Anterior cingulate cortex (tissue), 58 donors: ENCODE results near the gene STAMBPL1.

Experiments used
- DNase-seq, 58 donors: peaks; one replicate each; lab custom pipeline; 2025; lab: John Stamatoyannopoulos, UW

Gene STAMBPL1

GRCh38 chr10:88941026-88941425, 61.0 kb downstream of the STAMBPL1 start:
- no peak for DNase-seq

GRCh38 chr10:88943778-88944177, 63.7 kb downstream of the STAMBPL1 start:
- DNase-seq: no peak

- no peak for DNase-seq
These were observed 64.8 kb downstream of the STAMBPL1 start for GRCh38 chr10:88944813-88945212.

GRCh38 chr10:88946200-88946599, 66.2 kb downstream of the STAMBPL1 start:
- no peak for DNase-seq

- no peak for DNase-seq
These were observed 67.0 kb downstream of the STAMBPL1 start for GRCh38 chr10:88946965-88947590.

- no peak for DNase-seq
These were observed 69.0 kb downstream of the STAMBPL1 start for GRCh38 chr10:88949051-88949450.

- no peak for DNase-seq
These were observed 70.1 kb downstream of the STAMBPL1 start for GRCh38 chr10:88949912-88950837.

- DNase-seq: no peak
These were observed 72.6 kb downstream of the STAMBPL1 start, which contains the start of gene ACTA2 for GRCh38 chr10:88952647-88953111. ACTA2 (minus strand) TSS chr10:88952773; CDS start chr10:88948930, 3,843 bp downstream.

GRCh38 chr10:88953662-88954061, 73.6 kb downstream of the STAMBPL1 start:
- DNase-seq: no peak

- no peak for DNase-seq
These were observed 74.5 kb downstream of the STAMBPL1 start for GRCh38 chr10:88954458-88955083.

- no peak for DNase-seq
These were observed 77.3 kb downstream of the STAMBPL1 start for GRCh38 chr10:88957381-88957780.

- no peak for DNase-seq
These were observed 78.7 kb downstream of the STAMBPL1 start for GRCh38 chr10:88958721-88959120.

GRCh38 chr10:88960802-88961201, 80.8 kb downstream of the STAMBPL1 start:
- DNase-seq: no peak

- DNase-seq: no peak
These were observed 81.2 kb downstream of the STAMBPL1 start for GRCh38 chr10:88961266-88961665.

GRCh38 chr10:88962336-88962735, 82.3 kb downstream of the STAMBPL1 start:
- no peak for DNase-seq

GRCh38 chr10:88963318-88963717, 83.3 kb downstream of the STAMBPL1 start:
- DNase-seq: no peak

GRCh38 chr10:88964360-88964759, 84.3 kb downstream of the STAMBPL1 start:
- no peak for DNase-seq

GRCh38 chr10:88964869-88965415, 84.9 kb downstream of the STAMBPL1 start:
- DNase-seq: no peak

GRCh38 chr10:88966797-88967196, 86.8 kb downstream of the STAMBPL1 start:
- DNase-seq: no peak

GRCh38 chr10:88968391-88968790, 88.3 kb downstream of the STAMBPL1 start:
- no peak for DNase-seq
